NCI-H146 treated with DMSO at 0.1 percent for 48 hours (cell line): Measurements from ENCODE around the gene PEMT.

Experiments
- DNase-seq: peaks from one replicate; lab custom pipeline; 2025; ENCODE audit not compliant: unreplicated experiment; lab: John Stamatoyannopoulos, UW

Gene PEMT

GRCh38 chr17:17515934-17516930, 75.3 kb downstream of the PEMT start:
- DNase-seq = no peak

GRCh38 chr17:17514993-17515933, 76.2 kb downstream of the PEMT start:
- no peak for DNase-seq

- DNase-seq = no peak
These were observed 77.0 kb downstream of the PEMT start for GRCh38 chr17:17514361-17514992.

GRCh38 chr17:17513626-17514025, 77.9 kb downstream of the PEMT start:
- DNase-seq = no peak

- no peak for DNase-seq
These were observed 78.6 kb downstream of the PEMT start for GRCh38 chr17:17512866-17513265.

- no peak for DNase-seq
These were observed 79.3 kb downstream of the PEMT start for GRCh38 chr17:17511881-17512858.

- no peak for DNase-seq
These were observed 80.2 kb downstream of the PEMT start for GRCh38 chr17:17511293-17511741.

GRCh38 chr17:17510456-17511292, 80.8 kb downstream of the PEMT start:
- DNase-seq = no peak

- DNase-seq = no peak
These were observed 81.7 kb downstream of the PEMT start for GRCh38 chr17:17509601-17510425.

GRCh38 chr17:17508646-17509591, 82.6 kb downstream of the PEMT start:
- no peak for DNase-seq

GRCh38 chr17:17508019-17508535, 83.4 kb downstream of the PEMT start:
- no peak for DNase-seq

GRCh38 chr17:17507465-17508011, 84.0 kb downstream of the PEMT start:
- DNase-seq = peak; percentile 15

GRCh38 chr17:17506893-17507464, 84.5 kb downstream of the PEMT start:
- peak; percentile 10 for DNase-seq

GRCh38 chr17:17506181-17506741, 85.2 kb downstream of the PEMT start:
- no peak for DNase-seq

GRCh38 chr17:17505610-17506171, 85.8 kb downstream of the PEMT start:
- no peak for DNase-seq
